ENCODE results near the gene PROCA1.

- TF ChIP-seq CTCF (conservative IDR thresholded peaks at IDR 0.05; ENCODE audit: low read length) (no peak), EZH2phosphoT487 (IDR thresholded peaks at IDR 0.05; ENCODE audit: borderline replicate concordance, low read depth, low read length) (no peak)
These were observed 6.1 kb upstream of the PROCA1 start, which contains the start of gene RAB34 for GRCh38 chr17:28717578-28718332.

Data from OCI-LY7 (cell line).